C4-2B (cell line): ENCODE measurements around the gene NUP205.

Experiments
- H3K27ac ChIP-seq: fragments of 450-650 bp; 2 replicates; pipeline ENCODE4 v1.5.1; 2017
- CTCF ChIP-seq: fragments of 450-650 bp; conservative IDR thresholded peaks from 2 replicates; pipeline ENCODE4 v1.5.1; 2017; ENCODE audit warnings: mild to moderate bottlenecking
- ZFX ChIP-seq: fragments of 450-650 bp; IDR thresholded peaks from 2 replicates; pipeline ENCODE4 v1.6.1; 2017

Gene NUP205

GRCh38 chr7:135669774-135670173 lies 112.1 kb downstream of the NUP205 start:
- no peak overlapping the region for H3K27ac ChIP-seq
- no peak for TF ChIP-seq CTCF
- TF ChIP-seq ZFX: no peak

GRCh38 chr7:135670179-135670578 lies 112.5 kb downstream of the NUP205 start:
- TF ChIP-seq ZFX (no peak), CTCF (no peak)

GRCh38 chr7:135672560-135673359 lies 115.0 kb downstream of the NUP205 start:
- peak; percentile 95 for TF ChIP-seq CTCF
- TF ChIP-seq ZFX: no peak
- H3K27ac ChIP-seq: no peak overlapping the region

More at GRCh38 chr7:135670179-135670578, 112.5 kb downstream of the NUP205 start:
- H3K27ac ChIP-seq: no peak overlapping the region

GRCh38 chr7:135673360-135673706 lies 115.6 kb downstream of the NUP205 start:
- TF ChIP-seq ZFX (no peak), CTCF (no peak)

GRCh38 chr7:135678612-135679575 lies 121.2 kb downstream of the NUP205 start:
- H3K27ac ChIP-seq: no peak overlapping the region
- TF ChIP-seq ZFX (no peak), CTCF (no peak)

More at GRCh38 chr7:135673360-135673706, 115.6 kb downstream of the NUP205 start:
- H3K27ac ChIP-seq: no peak overlapping the region

- no peak for TF ChIP-seq ZFX
- no peak for TF ChIP-seq CTCF
- H3K27ac ChIP-seq: no peak overlapping the region
Observed at GRCh38 chr7:135681762-135682161, 124.0 kb downstream of the NUP205 start.

GRCh38 chr7:135682191-135682590 lies 124.5 kb downstream of the NUP205 start:
- no peak overlapping the region for H3K27ac ChIP-seq
- TF ChIP-seq ZFX (no peak), CTCF (no peak)
